ENCODE measurements around the gene ERVK3-1.
"Not testable (repeated sequence)": the region's sequence is repeated elsewhere in the genome, so short reads cannot be mapped to it uniquely, and the experiment has no call there.

Gene ERVK3-1

GRCh38 chr19:58346961-58347929, 42.1 kb downstream of the ERVK3-1 start:
- peak; percentile 29 to 41 (median 33) for DNase-seq

- not testable (repeated sequence) for DNase-seq
Measured at GRCh38 chr19:58348080-58348479, 42.9 kb downstream of the ERVK3-1 start.

- DNase-seq, result no peak
Measured at GRCh38 chr19:58349590-58349989, 44.4 kb downstream of the ERVK3-1 start.

DNA sequence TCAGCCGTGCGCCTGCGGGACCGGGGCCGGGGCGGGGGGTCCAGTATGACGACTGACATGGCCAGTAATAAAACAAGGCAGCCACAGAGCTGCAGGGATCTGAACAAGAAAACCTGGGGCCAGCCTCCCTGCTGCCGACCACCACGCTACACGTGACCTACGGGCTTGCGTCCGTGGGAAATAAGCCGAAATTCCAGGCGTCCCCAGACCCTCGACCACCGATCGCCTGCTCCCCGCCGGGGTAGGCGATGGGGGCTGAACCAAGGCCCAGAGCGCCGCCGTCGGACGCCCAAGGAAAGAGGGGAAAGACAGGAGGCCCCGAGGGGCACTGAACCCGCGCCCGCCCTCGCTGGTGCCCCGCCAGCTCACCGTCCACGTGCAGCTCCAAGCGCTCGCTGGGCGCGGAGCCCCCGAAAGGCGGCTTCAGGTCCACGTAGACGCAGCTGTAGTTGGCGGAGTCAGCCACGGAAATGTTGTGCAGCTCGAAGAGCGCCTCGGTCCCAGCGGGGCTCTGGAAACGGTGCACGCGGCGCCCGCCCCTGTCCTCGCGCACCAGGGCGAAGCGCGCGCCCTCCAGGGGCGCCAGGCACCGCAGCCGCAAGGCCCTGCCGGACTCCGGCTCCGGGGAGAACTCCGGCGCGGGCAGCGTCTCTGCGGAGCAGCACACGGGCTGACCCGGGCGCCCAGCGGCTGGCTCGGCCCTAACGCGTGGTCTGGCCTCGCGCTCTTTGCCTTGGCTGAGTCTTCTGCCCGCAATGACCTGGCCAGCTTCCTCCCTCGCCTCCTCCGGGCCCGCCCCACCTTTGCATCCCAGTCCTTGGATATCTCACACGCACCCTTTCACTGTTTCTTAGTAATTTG, 45.1 kb downstream of the ERVK3-1 start:
- no peak for DNase-seq

DNA sequence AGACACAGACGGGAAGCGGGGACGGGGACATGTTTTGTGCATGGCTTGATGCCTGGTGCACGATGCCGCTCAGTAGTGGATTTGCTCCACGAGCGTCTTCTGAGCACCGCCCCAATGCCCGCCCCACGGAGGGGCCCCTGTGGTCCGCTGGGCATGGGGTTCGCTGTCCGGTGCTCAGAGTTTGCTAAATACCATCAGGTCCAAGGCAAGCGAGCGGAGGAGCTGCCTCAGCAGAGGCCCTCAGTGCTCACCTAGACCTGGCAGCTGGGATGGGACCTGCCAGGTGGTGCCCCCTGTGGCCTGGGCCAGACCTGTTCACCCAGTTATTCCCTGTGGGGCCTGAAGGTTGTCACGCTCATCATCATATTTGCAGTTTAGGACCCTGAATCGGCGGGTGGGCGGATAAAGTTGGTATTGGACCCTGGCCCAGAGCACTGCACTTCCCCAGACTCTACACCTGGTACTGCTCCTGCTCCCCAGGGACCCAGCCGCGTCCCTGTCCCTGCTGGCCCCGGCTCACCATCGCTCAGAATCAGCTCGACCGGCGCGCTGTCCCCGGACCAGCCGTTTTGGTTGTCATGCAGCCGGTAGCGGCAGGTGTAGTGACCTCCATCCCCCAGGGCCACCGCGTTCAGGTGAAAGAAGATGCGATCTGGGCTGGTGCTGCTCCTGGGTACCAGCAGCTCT, 45.8 kb downstream of the ERVK3-1 start:
- no peak for DNase-seq

DNA sequence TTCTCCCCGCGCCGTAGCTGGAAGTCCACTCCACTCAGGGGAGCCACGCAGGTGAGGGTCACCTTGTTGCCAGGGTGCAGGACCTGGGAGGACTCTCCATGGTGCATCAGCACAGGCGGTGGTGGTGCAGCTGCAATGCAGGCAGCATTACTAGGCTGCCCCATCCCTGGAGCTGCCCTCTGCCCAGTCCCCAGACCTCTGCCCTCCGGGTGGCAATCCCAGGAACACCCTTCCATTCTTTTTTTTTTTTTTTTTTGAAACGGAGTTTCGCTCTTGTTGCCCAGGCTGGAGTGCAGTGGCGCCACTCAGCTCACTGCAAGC, 46.3 kb downstream of the ERVK3-1 start:
- DNase-seq, result no peak

- DNase-seq, result no peak
Measured at GRCh38 chr19:58351990-58352755, 47.0 kb downstream of the ERVK3-1 start.

GRCh38 chr19:58352760-58353671, 47.8 kb downstream of the ERVK3-1 start, which contains the start of gene A1BG:
TSS of gene A1BG (minus strand) at chr19:58353492. CDS start at chr19:58353437, 55 bp downstream.
- DNase-seq, result no peak

- DNase-seq, result no peak
Measured at GRCh38 chr19:58353717-58354477, 48.7 kb downstream of the ERVK3-1 start.

- no peak for DNase-seq
Measured at GRCh38 chr19:58354478-58355030, 49.4 kb downstream of the ERVK3-1 start.

DNA sequence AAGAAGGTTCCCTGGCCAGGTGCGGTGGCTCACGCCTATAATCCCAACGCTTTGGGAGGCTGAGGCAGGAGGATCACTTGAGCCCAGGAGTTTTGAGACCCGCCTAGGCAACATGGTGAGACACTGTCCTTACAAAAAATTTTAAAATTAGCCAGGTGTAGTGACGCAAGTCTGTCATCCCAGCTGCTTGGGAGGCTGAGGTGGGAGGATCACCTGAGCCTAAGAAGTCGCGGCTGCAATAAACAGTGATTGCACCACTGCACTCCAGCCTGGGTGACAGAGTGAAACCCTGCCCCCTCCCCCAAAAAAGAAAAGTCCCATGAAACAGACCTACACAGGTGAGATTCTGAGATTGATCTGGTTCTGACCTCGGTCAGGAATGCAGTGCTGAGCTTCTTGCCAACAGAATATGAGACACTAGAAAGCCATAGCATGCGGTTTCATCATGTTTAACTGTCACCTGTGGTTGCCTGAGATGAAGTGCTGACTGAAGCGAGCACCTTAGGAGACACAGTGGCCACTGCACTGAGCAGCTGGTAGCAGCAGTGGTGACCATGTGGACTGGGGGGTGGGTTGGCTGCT, 50.1 kb downstream of the ERVK3-1 start:
- no peak for DNase-seq

- peak in 1 of 4 experiments; percentile 24 for DNase-seq
Measured at GRCh38 chr19:58355908-58356765, 51.0 kb downstream of the ERVK3-1 start.

DNA sequence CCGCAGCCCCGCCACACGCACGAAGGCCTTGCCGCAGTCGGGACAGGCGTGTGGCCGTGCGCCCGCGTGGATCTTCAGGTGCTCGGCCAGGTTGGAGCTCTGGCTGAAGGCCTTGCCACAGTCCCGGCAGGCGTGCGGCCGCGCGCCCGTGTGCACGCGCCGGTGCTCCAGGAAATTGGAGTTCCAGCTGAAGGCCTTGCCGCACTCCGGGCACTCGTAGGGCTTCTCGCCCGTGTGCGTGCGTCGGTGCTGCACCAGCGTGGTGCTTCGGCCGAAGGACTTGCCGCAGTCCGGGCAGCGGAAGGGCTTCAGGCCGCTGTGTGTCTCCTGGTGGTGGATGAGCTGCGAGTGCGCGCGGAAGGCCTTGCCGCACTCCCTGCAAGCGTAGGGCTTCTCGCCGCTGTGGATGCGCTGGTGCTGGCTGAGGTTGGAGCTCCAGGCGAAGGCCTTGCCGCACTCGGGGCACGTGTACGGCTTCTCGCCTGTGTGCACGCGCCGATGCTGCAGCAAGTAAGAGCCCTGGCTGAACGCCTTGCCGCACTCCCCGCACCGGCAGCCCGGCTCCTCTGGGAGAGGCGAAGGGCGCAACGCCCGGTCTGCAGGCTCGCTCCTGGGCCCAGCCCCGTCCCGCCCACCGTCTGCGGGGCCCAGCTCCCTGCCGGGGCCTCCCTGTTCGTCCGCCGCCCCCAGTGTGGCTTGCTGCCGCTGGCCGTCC, 51.7 kb downstream of the ERVK3-1 start:
- no peak for DNase-seq

GRCh38 chr19:58357481-58358145, 52.4 kb downstream of the ERVK3-1 start:
- DNase-seq, result no peak

DNA sequence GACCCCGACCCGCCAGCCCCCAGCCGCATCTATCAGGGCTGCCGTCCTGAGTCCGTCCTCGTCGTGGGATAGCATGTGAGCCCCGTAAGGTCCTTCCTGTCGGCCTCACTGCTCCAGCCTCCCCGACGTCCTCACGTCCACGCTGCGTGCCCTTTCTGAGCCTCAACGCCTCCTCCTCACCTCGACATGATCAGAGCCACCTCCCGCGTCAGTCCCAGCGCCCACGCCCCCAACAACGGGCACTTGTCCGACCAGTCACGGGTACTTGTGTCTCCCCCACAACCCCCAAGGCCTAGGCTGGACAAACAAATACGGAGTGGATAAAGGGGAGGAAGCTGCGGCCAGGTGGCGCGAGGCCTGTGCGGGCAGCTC, 56.7 kb downstream of the ERVK3-1 start:
- no peak for DNase-seq

DNA sequence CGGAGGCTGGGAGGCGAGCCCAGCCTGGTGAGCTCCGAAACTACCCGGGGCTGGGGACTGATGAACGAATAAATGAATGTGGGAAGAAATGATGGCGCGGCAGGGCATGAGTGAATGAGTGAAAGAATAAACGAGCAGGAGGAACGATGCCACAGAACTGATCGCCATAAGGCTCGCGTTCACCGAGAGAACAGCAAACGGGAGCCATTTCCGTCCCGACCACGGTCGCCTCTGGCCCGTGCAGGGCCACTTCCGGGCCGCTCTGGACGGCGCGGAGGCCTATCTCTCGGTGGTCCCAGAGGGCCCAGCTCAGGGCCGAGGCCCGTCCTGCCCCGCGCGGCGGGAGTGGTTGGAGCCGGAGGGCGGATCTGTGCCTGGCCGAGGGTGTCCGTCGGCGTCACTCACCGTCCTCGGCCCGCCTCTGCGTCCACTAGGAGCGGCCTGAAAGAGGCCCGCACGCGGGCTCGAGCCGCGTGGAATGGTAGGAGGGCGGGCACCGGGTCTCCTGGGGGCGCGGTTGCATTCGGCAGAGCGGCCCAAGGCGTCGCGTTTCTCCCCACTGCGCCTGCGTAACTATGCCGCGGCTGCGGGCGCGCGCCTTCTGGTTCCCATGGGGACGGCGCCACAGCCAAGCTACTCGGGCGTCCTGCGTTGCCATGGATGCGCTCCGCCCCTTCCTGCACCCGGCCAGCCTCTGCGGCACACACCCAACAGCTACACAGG, 57.3 kb downstream of the ERVK3-1 start, which contains the start of gene ZNF497:
ZNF497 (minus strand) TSS at position 480 of the 723 bp plus-strand sequence. CDS start 5,116 bp downstream, outside the sequence.
- peak; percentile 89 to 95 (median 94) for DNase-seq

All from activated CD4-positive, CD25-positive, alpha-beta regulatory T cell (primary cell).